ENCODE results near the gene SNAP47.

The SNAP47 gene

GRCh38 chr1:227815468-227816409, 80.5 kb downstream of the SNAP47 start, which contains the start of gene PRSS38:
Gene PRSS38, plus strand, starts transcription at chr1:227815675. Its CDS starts 42 bp downstream, at chr1:227815717.
- H3K4me3 ChIP-seq (ENCODE audit: low read length in 2 of 2): peak within 1 kb of the TSS in 1 of 2 donors; percentile 52
- WGBS, 2 donors (ENCODE audit: extremely low coverage in 2 of 2, insufficient read length in 2 of 2, insufficient replicate concordance in 1 of 2): no CpG with 5 or more reads among the region's 44 CpGs
- H3K14ac ChIP-seq (ENCODE audit: low read length): no peak within 1 kb of the TSS
- H2BK15ac ChIP-seq (ENCODE audit: low read length): no peak within 1 kb of the TSS
- H4K8ac ChIP-seq (ENCODE audit: low read depth, low read length): no peak within 1 kb of the TSS
- no peak within 1 kb of the TSS for H2AK5ac ChIP-seq (ENCODE audit: low read depth, low read length)
- no peak within 1 kb of the TSS for H3K27ac ChIP-seq (replicated peaks; ENCODE audit: low read length)
- no peak within 1 kb of the TSS for H3K4me2 ChIP-seq (ENCODE audit: insufficient read depth, low read length, poor library complexity, severe bottlenecking)
- H3K79me1 ChIP-seq (ENCODE audit: low read depth, low read length): no peaks in the 10 kb centered on the region
- DNase-seq (ENCODE audit: low spot score): no peak
- peak within 1 kb of the TSS; percentile 23 for H3K4ac ChIP-seq (ENCODE audit: low read length)
- peak within 1 kb of the TSS; percentile 44 for H3K9ac ChIP-seq (ENCODE audit: low read depth, low read length, poor library complexity)
- H3K18ac ChIP-seq (ENCODE audit: low read length): peak within 1 kb of the TSS; percentile 57
- H3K4me1 ChIP-seq (ENCODE audit: control insufficient read depth in 2 of 2, insufficient read depth in 1 of 2, low read depth in 1 of 2, low read length in 2 of 2): no peaks in the 10 kb centered on the region
- no peak within 1 kb of the TSS for H2BK5ac ChIP-seq (ENCODE audit: low read length)
- peak within 1 kb of the TSS; percentile 31 for H3K23ac ChIP-seq (ENCODE audit: low read depth, low read length, poor library complexity)
- H2AFZ ChIP-seq (ENCODE audit: low read length): no peak within 1 kb of the TSS
- no peak within 1 kb of the TSS for H2BK120ac ChIP-seq (ENCODE audit: low read depth, low read length)
- H4K91ac ChIP-seq (ENCODE audit: low read depth, low read length, poor library complexity): peak within 1 kb of the TSS; percentile 64
- H3K9me3 ChIP-seq (replicated peaks in 1 of 2; ENCODE audit: control insufficient read depth in 2 of 2, insufficient read depth in 1 of 2, low read depth in 1 of 2, low read length in 2 of 2): peaks cover 8 to 12% of the 10 kb centered on the region in 2 donors
- H3K27me3 ChIP-seq (ENCODE audit: control insufficient read depth in 3 of 3, insufficient read depth in 3 of 3, low read depth in 1 of 3, low read length in 3 of 3): no peaks in the 10 kb centered on the region
- H3K36me3 ChIP-seq (replicated peaks in 1 of 2; ENCODE audit: control insufficient read depth in 2 of 2, insufficient read depth in 2 of 2, low read length in 2 of 2): no peaks in the 10 kb centered on the region
- H2BK12ac ChIP-seq (ENCODE audit: low read length): peak within 1 kb of the TSS; percentile 58

GRCh38 chr1:227816750-227817446, 81.7 kb downstream of the SNAP47 start:
- Histone ChIP-seq H3K79me1 (ENCODE audit: low read depth, low read length) (no peaks in the 10 kb centered on the region), H2BK120ac (ENCODE audit: low read depth, low read length) (no peak overlapping the region), H3K36me3 (replicated peaks in 1 of 2; ENCODE audit: control insufficient read depth in 2 of 2, insufficient read depth in 2 of 2, low read length in 2 of 2) (no peaks in the 10 kb centered on the region), H3K9ac (ENCODE audit: low read depth, low read length, poor library complexity) (no peak overlapping the region), H2BK12ac (ENCODE audit: low read length) (no peak overlapping the region), H3K4me3 (ENCODE audit: low read length in 2 of 2) (peak overlapping the region in 1 of 2 donors; percentile 60), H3K23ac (ENCODE audit: low read depth, low read length, poor library complexity) (no peak overlapping the region), H3K4me2 (ENCODE audit: insufficient read depth, low read length, poor library complexity, severe bottlenecking) (no peak overlapping the region), H4K8ac (ENCODE audit: low read depth, low read length) (no peak overlapping the region), H2BK15ac (ENCODE audit: low read length) (no peak overlapping the region), H3K4me1 (ENCODE audit: control insufficient read depth in 2 of 2, insufficient read depth in 1 of 2, low read depth in 1 of 2, low read length in 2 of 2) (no peaks in the 10 kb centered on the region), H3K27me3 (ENCODE audit: control insufficient read depth in 3 of 3, insufficient read depth in 3 of 3, low read depth in 1 of 3, low read length in 3 of 3) (no peaks in the 10 kb centered on the region), H3K18ac (ENCODE audit: low read length) (peak overlapping the region; percentile 35), H3K4ac (ENCODE audit: low read length) (no peak overlapping the region), H2AK5ac (ENCODE audit: low read depth, low read length) (no peak overlapping the region), H3K27ac (replicated peaks; ENCODE audit: low read length) (no peak overlapping the region), H4K91ac (ENCODE audit: low read depth, low read length, poor library complexity) (peak overlapping the region; percentile 64), H2BK5ac (ENCODE audit: low read length) (no peak overlapping the region), H3K14ac (ENCODE audit: low read length) (no peak overlapping the region), H3K9me3 (replicated peaks in 1 of 2; ENCODE audit: control insufficient read depth in 2 of 2, insufficient read depth in 1 of 2, low read depth in 1 of 2, low read length in 2 of 2) (peaks cover 8 to 12% of the 10 kb centered on the region in 2 donors), H2AFZ (ENCODE audit: low read length) (no peak overlapping the region)
- DNase-seq (ENCODE audit: low spot score): no peak
- WGBS, 2 donors (ENCODE audit: extremely low coverage in 2 of 2, insufficient read length in 2 of 2, insufficient replicate concordance in 1 of 2): no CpG with 5 or more reads among the region's 16 CpGs

- Histone ChIP-seq H3K18ac (ENCODE audit: low read length) (no peak overlapping the region), H4K91ac (ENCODE audit: low read depth, low read length, poor library complexity) (no peak overlapping the region), H3K23ac (ENCODE audit: low read depth, low read length, poor library complexity) (no peak overlapping the region), H2BK5ac (ENCODE audit: low read length) (no peak overlapping the region), H3K9me3 (replicated peaks in 1 of 2; ENCODE audit: control insufficient read depth in 2 of 2, insufficient read depth in 1 of 2, low read depth in 1 of 2, low read length in 2 of 2) (peaks cover 0 to under 1% of the 10 kb centered on the region in 2 donors), H2BK15ac (ENCODE audit: low read length) (no peak overlapping the region), H3K4ac (ENCODE audit: low read length) (no peak overlapping the region), H2AK5ac (ENCODE audit: low read depth, low read length) (no peak overlapping the region), H3K36me3 (replicated peaks in 1 of 2; ENCODE audit: control insufficient read depth in 2 of 2, insufficient read depth in 2 of 2, low read length in 2 of 2) (no peaks in the 10 kb centered on the region), H3K27me3 (ENCODE audit: control insufficient read depth in 3 of 3, insufficient read depth in 3 of 3, low read depth in 1 of 3, low read length in 3 of 3) (no peaks in the 10 kb centered on the region), H3K4me1 (ENCODE audit: control insufficient read depth in 2 of 2, insufficient read depth in 1 of 2, low read depth in 1 of 2, low read length in 2 of 2) (no peaks in the 10 kb centered on the region), H4K8ac (ENCODE audit: low read depth, low read length) (no peak overlapping the region), H2BK12ac (ENCODE audit: low read length) (no peak overlapping the region), H3K9ac (ENCODE audit: low read depth, low read length, poor library complexity) (no peak overlapping the region), H3K4me2 (ENCODE audit: insufficient read depth, low read length, poor library complexity, severe bottlenecking) (no peak overlapping the region), H3K27ac (replicated peaks; ENCODE audit: low read length) (no peak overlapping the region), H3K14ac (ENCODE audit: low read length) (no peak overlapping the region), H2AFZ (ENCODE audit: low read length) (no peak overlapping the region), H3K79me1 (ENCODE audit: low read depth, low read length) (no peaks in the 10 kb centered on the region), H2BK120ac (ENCODE audit: low read depth, low read length) (no peak overlapping the region), H3K4me3 (ENCODE audit: low read length in 2 of 2) (no peak overlapping the region)
- no peak for DNase-seq (ENCODE audit: low spot score)
- WGBS, 2 donors (ENCODE audit: extremely low coverage in 2 of 2, insufficient read length in 2 of 2, insufficient replicate concordance in 1 of 2): no CpG with 5 or more reads among the region's 1 CpG
Observed at GRCh38 chr1:227823537-227823936, 88.3 kb downstream of the SNAP47 start.

- H3K18ac ChIP-seq (ENCODE audit: low read length): no peak overlapping the region
- H3K27me3 ChIP-seq (ENCODE audit: control insufficient read depth in 3 of 3, insufficient read depth in 3 of 3, low read depth in 1 of 3, low read length in 3 of 3): no peaks in the 10 kb centered on the region
- no peaks in the 10 kb centered on the region for H3K4me1 ChIP-seq (ENCODE audit: control insufficient read depth in 2 of 2, insufficient read depth in 1 of 2, low read depth in 1 of 2, low read length in 2 of 2)
- H3K4me2 ChIP-seq (ENCODE audit: insufficient read depth, low read length, poor library complexity, severe bottlenecking): no peak overlapping the region
- no peak overlapping the region for H2AFZ ChIP-seq (ENCODE audit: low read length)
- H3K36me3 ChIP-seq (replicated peaks in 1 of 2; ENCODE audit: control insufficient read depth in 2 of 2, insufficient read depth in 2 of 2, low read length in 2 of 2): no peaks in the 10 kb centered on the region
- H2BK5ac ChIP-seq (ENCODE audit: low read length): no peak overlapping the region
- no peak for DNase-seq (ENCODE audit: low spot score)
- H3K4me3 ChIP-seq (ENCODE audit: low read length in 2 of 2): no peak overlapping the region
- H3K27ac ChIP-seq (replicated peaks; ENCODE audit: low read length): no peak overlapping the region
- no peak overlapping the region for H2BK12ac ChIP-seq (ENCODE audit: low read length)
- WGBS, 2 donors (ENCODE audit: extremely low coverage in 2 of 2, insufficient read length in 2 of 2, insufficient replicate concordance in 1 of 2): no CpG with 5 or more reads among the region's 2 CpGs
- H4K8ac ChIP-seq (ENCODE audit: low read depth, low read length): no peak overlapping the region
- H3K4ac ChIP-seq (ENCODE audit: low read length): no peak overlapping the region
- no peak overlapping the region for H3K23ac ChIP-seq (ENCODE audit: low read depth, low read length, poor library complexity)
- H2BK15ac ChIP-seq (ENCODE audit: low read length): no peak overlapping the region
- peaks cover 0 to 3% of the 10 kb centered on the region in 2 donors for H3K9me3 ChIP-seq (replicated peaks in 1 of 2; ENCODE audit: control insufficient read depth in 2 of 2, insufficient read depth in 1 of 2, low read depth in 1 of 2, low read length in 2 of 2)
- no peak overlapping the region for H4K91ac ChIP-seq (ENCODE audit: low read depth, low read length, poor library complexity)
- no peak overlapping the region for H3K14ac ChIP-seq (ENCODE audit: low read length)
- H2AK5ac ChIP-seq (ENCODE audit: low read depth, low read length): no peak overlapping the region
- no peak overlapping the region for H3K9ac ChIP-seq (ENCODE audit: low read depth, low read length, poor library complexity)
- no peak overlapping the region for H2BK120ac ChIP-seq (ENCODE audit: low read depth, low read length)
- H3K79me1 ChIP-seq (ENCODE audit: low read depth, low read length): no peaks in the 10 kb centered on the region
Observed at GRCh38 chr1:227824204-227824603, 89.0 kb downstream of the SNAP47 start.
